Fibroblast of mammary gland (primary cell): ENCODE results near the gene EDN2.

Experiments used
- DNase-seq: peaks from one replicate; pipeline ENCODE4 v3.0.0-alpha.2; 2010; ENCODE audit warnings: low read depth
- H3K4me3 ChIP-seq: 2 replicates; pipeline ENCODE4 v1.5.1; 2011; ENCODE audit warnings: low read depth, mild to moderate bottlenecking, low read length, moderate library complexity; ENCODE audit not compliant: control insufficient read depth
- CTCF ChIP-seq: conservative IDR thresholded peaks from 2 replicates; pipeline ENCODE4 v1.5.1; 2011; ENCODE audit warnings: low read depth, low read length, inconsistent platforms; ENCODE audit not compliant: control insufficient read depth, insufficient read depth

The EDN2 gene

GRCh38 chr1:41528726-41529605, 44.5 kb upstream of the EDN2 start:
- no peak overlapping the region for H3K4me3 ChIP-seq

GRCh38 chr1:41528106-41528505, 43.6 kb upstream of the EDN2 start:
- no peak for DNase-seq
- H3K4me3 ChIP-seq, result no peak overlapping the region
- TF ChIP-seq CTCF, result no peak

More at GRCh38 chr1:41528726-41529605, 44.5 kb upstream of the EDN2 start:
- no peak for TF ChIP-seq CTCF
- no peak for DNase-seq

- no peak for DNase-seq
- no peak for TF ChIP-seq CTCF
- H3K4me3 ChIP-seq, result no peak overlapping the region
Observed at GRCh38 chr1:41526956-41527561, 42.6 kb upstream of the EDN2 start.

- TF ChIP-seq CTCF, result no peak
- no peak overlapping the region for H3K4me3 ChIP-seq
- no peak for DNase-seq
Observed at GRCh38 chr1:41525891-41526587, 41.6 kb upstream of the EDN2 start.

GRCh38 chr1:41524676-41525675, 40.5 kb upstream of the EDN2 start:
- TF ChIP-seq CTCF, result no peak
- no peak overlapping the region for H3K4me3 ChIP-seq
- no peak for DNase-seq
